ENCODE data around the gene SMYD3. TPM values are rescaled to one million over a fixed set of nuclear protein-coding genes. Genes with fewer than 3 reads are reported as not detected.

The SMYD3 gene
- total RNA-seq, 6 experiments from 2014 or later: 6.3 to 10.0 (median 6.6) TPM

- 93% methylated on average over 6 of the region's 6 CpGs for WGBS (ENCODE audit: insufficient coverage, low coverage, low lambda C conversion rate, missing lambda C conversion rate)
- Histone ChIP-seq H3K27ac (no peak overlapping the region), H3K4me3 (no peak overlapping the region), H3K27me3 (no peaks in the 10 kb centered on the region), H3K4me1 (no peaks in the 10 kb centered on the region), H3K36me3 (no peaks in the 10 kb centered on the region), H3K9me3 (no peaks in the 10 kb centered on the region)
- DNase-seq: no peak
- no peak for ATAC-seq
- TF ChIP-seq CTCF (IDR thresholded peaks at IDR 0.05): no peak
- TF ChIP-seq POLR2A (IDR thresholded peaks at IDR 0.05): no peak
- intact Hi-C loops (cut with DNase I): no loop called here
Observed at GRCh38 chr1:245800901-245801605, 706.0 kb downstream of the SMYD3 start.

- Histone ChIP-seq H3K4me3 (no peak overlapping the region), H3K36me3 (no peaks in the 10 kb centered on the region), H3K4me1 (no peaks in the 10 kb centered on the region), H3K27ac (no peak overlapping the region), H3K27me3 (no peaks in the 10 kb centered on the region), H3K9me3 (no peaks in the 10 kb centered on the region)
- WGBS (ENCODE audit: insufficient coverage, low coverage, low lambda C conversion rate, missing lambda C conversion rate): 68% methylated on average over 5 of the region's 5 CpGs
- TF ChIP-seq CTCF (IDR thresholded peaks at IDR 0.05) (no peak), POLR2A (IDR thresholded peaks at IDR 0.05) (no peak)
- no peak for ATAC-seq
- intact Hi-C loops (cut with DNase I): no loop called here
- DNase-seq: no peak
Observed at GRCh38 chr1:245798349-245798711, 708.7 kb downstream of the SMYD3 start.

GRCh38 chr1:245797592-245798348 is 709.3 kb downstream of the SMYD3 start:
- no peak for TF ChIP-seq POLR2A (IDR thresholded peaks at IDR 0.05)
- TF ChIP-seq CTCF (IDR thresholded peaks at IDR 0.05): peak in 3 of 4 donors; percentile 14 to 32 (median 17)
- intact Hi-C loops (cut with DNase I): no loop called here
- H3K36me3 ChIP-seq: no peaks in the 10 kb centered on the region
- no peak for ATAC-seq
- no peak for DNase-seq
- H3K27me3 ChIP-seq: no peaks in the 10 kb centered on the region
- H3K4me3 ChIP-seq: no peak overlapping the region
- no peaks in the 10 kb centered on the region for H3K9me3 ChIP-seq
- no peak overlapping the region for H3K27ac ChIP-seq
- 62% methylated on average over 8 of the region's 14 CpGs for WGBS (ENCODE audit: insufficient coverage, low coverage, low lambda C conversion rate, missing lambda C conversion rate)
- H3K4me1 ChIP-seq: no peaks in the 10 kb centered on the region

- WGBS (ENCODE audit: insufficient coverage, low coverage, low lambda C conversion rate, missing lambda C conversion rate): 88% methylated on average over 9 of the region's 10 CpGs
- Histone ChIP-seq H3K9me3 (no peaks in the 10 kb centered on the region), H3K36me3 (no peaks in the 10 kb centered on the region), H3K27ac (no peak overlapping the region), H3K4me1 (no peaks in the 10 kb centered on the region), H3K4me3 (no peak overlapping the region), H3K27me3 (no peaks in the 10 kb centered on the region)
- no peak for TF ChIP-seq POLR2A (IDR thresholded peaks at IDR 0.05)
- no peak for TF ChIP-seq CTCF (IDR thresholded peaks at IDR 0.05)
- DNase-seq (no peak), ATAC-seq (no peak)
- intact Hi-C loops (cut with DNase I): no loop called here
Observed at GRCh38 chr1:245791410-245792312, 715.4 kb downstream of the SMYD3 start.
